Activated CD4-positive, alpha-beta T cell treated with anti-CD3 and anti-CD28 coated beads for 36 hours (primary cell): ENCODE measurements around the gene ZCCHC18. TPM values are rescaled to one million over a fixed set of nuclear protein-coding genes. Genes with fewer than 3 reads are reported as not detected.
"Not testable (repeated sequence)": the region's sequence is repeated elsewhere in the genome, so short reads cannot be mapped to it uniquely, and the experiment has no call there.

Source experiments
- ATAC-seq: fragments of 200-7000 bp; cut with Tn5 transposase; one replicate; pipeline ENCODE4 v1.10.0; 2021; ENCODE audit warnings: mild to moderate bottlenecking, moderate library complexity
- CTCF ChIA-PET: fragments of 350-600 bp; sonication (Branson Sonifier 250); formaldehyde crosslinking; loops from one replicate; lab custom pipeline; 2021; ENCODE audit warnings: antibody characterized with exemption; lab: Charles Lee
- POLR2A ChIA-PET: fragments of 350-600 bp; sonication (Branson Sonifier 250); formaldehyde crosslinking; loops from one replicate; lab custom pipeline; 2021; ENCODE audit warnings: antibody characterized with exemption, inconsistent platforms; lab: Charles Lee
- DNase-seq: peaks from one replicate; pipeline ENCODE4 v3.0.0-alpha.2; 2020
- H3K27ac Mint-ChIP-seq: one replicate; pipeline ENCODE4 v1.8.0; 2021; ENCODE audit warnings: mixed read lengths
- H3K27me3 Mint-ChIP-seq: one replicate; pipeline ENCODE4 v1.8.0; 2021; ENCODE audit warnings: mixed read lengths
- H3K36me3 Mint-ChIP-seq: one replicate; pipeline ENCODE4 v1.8.0; 2021; ENCODE audit warnings: low read depth, mixed read lengths
- H3K4me1 Mint-ChIP-seq: one replicate; pipeline ENCODE4 v1.8.0; 2021; ENCODE audit warnings: mixed read lengths
- H3K4me3 Mint-ChIP-seq: one replicate; pipeline ENCODE4 v1.8.0; 2021; ENCODE audit warnings: mild to moderate bottlenecking, moderate library complexity, mixed read lengths
- H3K9me3 Mint-ChIP-seq: one replicate; pipeline ENCODE4 v1.8.0; 2021; ENCODE audit warnings: low read depth, mixed read lengths
- intact Hi-C, 2 experiments: fragments of 100-400 bp; cut with DNase I in 1 of 2; cut with micrococcal nuclease in 1 of 2; formaldehyde crosslinking; loops; one replicate each; pipeline versions ENCODE4 v1.14.2 to v1.15.1; 2022 to 2024; cut with DNase I, micrococcal nuclease
- total RNA-seq, 2 experiments: library from RNA; stranded (reverse); gene quantifications; one replicate each; pipeline ENCODE4 v1.2.3, GENCODE V29; 2021

Gene ZCCHC18
- total RNA-seq = 1 to 10 TPM in 1 of 2 experiments, under 1 TPM in 1; 0.53 to 1.0 TPM

DNA sequence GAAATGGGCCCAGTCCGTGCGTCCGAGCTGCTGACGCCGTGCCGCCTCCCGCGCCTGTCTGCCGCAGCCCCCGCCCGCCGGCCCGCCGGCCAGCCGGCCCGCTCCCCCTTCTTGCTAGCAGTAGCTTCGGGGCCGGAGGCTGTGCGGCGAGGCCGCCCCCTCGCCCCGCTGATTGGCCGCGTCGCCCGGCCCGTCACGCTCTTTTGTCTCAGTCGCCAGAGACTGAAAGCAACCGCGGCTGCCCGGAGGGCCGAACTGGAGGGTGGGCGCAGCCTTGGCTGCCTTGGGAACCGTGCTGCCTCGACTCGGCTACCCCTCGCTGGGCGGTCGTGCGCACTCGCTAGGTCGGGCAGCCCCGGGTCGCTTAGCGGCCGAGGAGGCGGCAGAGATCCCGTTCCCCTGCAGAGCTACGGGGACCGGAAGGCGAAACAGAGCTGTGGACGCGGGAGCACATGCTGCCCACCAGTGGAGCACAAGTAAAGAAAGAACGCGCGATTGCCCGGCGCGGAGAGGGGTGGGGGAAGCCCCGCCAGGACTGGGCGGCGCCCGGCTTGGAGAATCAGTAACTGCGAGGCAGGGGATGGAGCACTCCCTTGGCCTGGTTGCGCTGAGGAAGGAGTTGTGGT, at the start of gene ZCCHC18:
TSS of gene ZCCHC18 (plus strand) at position 198 of the 626 bp plus-strand sequence. CDS start 1,589 bp downstream, outside the sequence.
- H3K9me3 Mint-ChIP-seq = no peaks in the 10 kb centered on the region
- DNase-seq = peak; percentile 57
- ChIA-PET POLR2A (no interaction called here), CTCF (interaction anchor here (0.7 to 2.3 kb wide), 6 partner anchors 9 to 416 kb away, joined by 3 to 22 read pairs (median 6); no protein-coding TSS in a partner anchor)
- no peaks in the 10 kb centered on the region for H3K27me3 Mint-ChIP-seq
- H3K4me1 Mint-ChIP-seq = peaks cover 27% of the 10 kb centered on the region
- intact Hi-C loops = loop anchor here (1.0 to 5.0 kb wide), 3 partner anchors 14 to 280 kb away; partner anchors contain the start of gene RAB9B (in 1 of the 2)
- peak; percentile 62 for ATAC-seq
- H3K4me3 Mint-ChIP-seq = peak within 1 kb of the TSS; percentile 74
- H3K27ac Mint-ChIP-seq = peak within 1 kb of the TSS; percentile 65
- no peaks in the 10 kb centered on the region for H3K36me3 Mint-ChIP-seq

GRCh38 chrX:104062636-104063035, 49.7 kb upstream of the ZCCHC18 start:
- H3K36me3 Mint-ChIP-seq = not testable (repeated sequence)

DNA sequence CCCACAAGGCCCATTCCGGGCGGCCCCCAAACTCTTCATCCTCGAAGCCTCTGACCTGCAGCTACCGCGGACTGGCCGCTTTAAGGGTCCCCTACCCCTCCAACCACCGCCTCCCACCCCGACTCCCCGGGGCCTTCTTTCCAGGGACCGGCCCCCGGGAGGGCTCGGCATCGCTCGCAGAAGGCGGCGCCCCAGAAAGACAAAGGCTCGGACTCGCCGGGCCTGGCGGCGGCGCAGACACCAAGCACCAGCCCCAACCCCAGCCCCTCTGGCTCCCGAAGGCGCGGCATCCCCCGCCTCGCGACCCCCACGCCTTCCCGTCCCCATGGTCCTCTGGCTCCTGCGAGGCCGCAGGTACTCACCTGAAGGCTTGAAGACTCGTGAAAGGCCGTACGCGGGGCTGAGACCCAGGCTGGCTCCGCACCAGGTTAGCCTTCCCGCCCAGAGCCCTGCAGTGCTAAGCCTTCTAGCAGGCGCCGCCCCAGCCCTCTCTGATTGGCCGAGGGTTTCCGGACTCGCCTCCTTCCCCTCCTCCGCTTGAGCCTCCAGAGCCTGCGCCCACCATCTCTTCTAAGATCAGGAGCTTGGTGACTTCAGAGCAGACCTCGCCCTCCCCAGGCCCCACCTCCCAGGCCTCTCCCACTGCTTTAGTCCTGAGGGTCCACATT, 36.4 kb upstream of the ZCCHC18 start, which contains the start of gene TMSB15C:
TSS of gene TMSB15C (minus strand) at position 459 of the 668 bp plus-strand sequence.
- intact Hi-C loops, POLR2A ChIA-PET, H3K9me3 Mint-ChIP-seq, CTCF ChIA-PET, H3K36me3 Mint-ChIP-seq, H3K27me3 Mint-ChIP-seq, H3K27ac Mint-ChIP-seq, H3K4me1 Mint-ChIP-seq, H3K4me3 Mint-ChIP-seq, DNase-seq: not testable (repeated sequence)
- peak; percentile 99 for ATAC-seq

More at GRCh38 chrX:104062636-104063035, 49.7 kb upstream of the ZCCHC18 start:
- H3K4me3 Mint-ChIP-seq, H3K27me3 Mint-ChIP-seq, H3K4me1 Mint-ChIP-seq, CTCF ChIA-PET, H3K27ac Mint-ChIP-seq, intact Hi-C loops, DNase-seq, POLR2A ChIA-PET, H3K9me3 Mint-ChIP-seq, ATAC-seq: not testable (repeated sequence)

DNA sequence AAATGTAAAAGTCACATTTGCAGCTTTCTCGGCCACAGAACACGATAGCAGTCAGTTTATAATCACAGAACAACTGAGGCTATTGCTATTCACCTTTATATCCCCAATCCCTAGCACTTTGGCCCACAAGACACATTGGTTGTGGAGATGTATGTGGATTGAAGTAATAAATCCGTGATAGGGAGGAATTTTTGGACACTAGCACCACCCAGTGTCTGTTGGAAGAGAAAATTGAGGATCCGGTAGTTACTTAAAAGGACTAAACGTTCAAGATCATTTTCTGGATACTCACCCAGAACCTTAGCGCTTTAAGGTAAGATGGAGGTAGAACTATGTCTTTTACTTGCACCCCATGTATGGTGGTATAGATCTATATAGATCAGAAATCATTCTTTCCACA, 34.5 kb upstream of the ZCCHC18 start:
- H3K4me3 Mint-ChIP-seq, H3K9me3 Mint-ChIP-seq, DNase-seq, H3K36me3 Mint-ChIP-seq, CTCF ChIA-PET, intact Hi-C loops, ATAC-seq, H3K4me1 Mint-ChIP-seq, H3K27me3 Mint-ChIP-seq, POLR2A ChIA-PET, H3K27ac Mint-ChIP-seq: not testable (repeated sequence)

DNA sequence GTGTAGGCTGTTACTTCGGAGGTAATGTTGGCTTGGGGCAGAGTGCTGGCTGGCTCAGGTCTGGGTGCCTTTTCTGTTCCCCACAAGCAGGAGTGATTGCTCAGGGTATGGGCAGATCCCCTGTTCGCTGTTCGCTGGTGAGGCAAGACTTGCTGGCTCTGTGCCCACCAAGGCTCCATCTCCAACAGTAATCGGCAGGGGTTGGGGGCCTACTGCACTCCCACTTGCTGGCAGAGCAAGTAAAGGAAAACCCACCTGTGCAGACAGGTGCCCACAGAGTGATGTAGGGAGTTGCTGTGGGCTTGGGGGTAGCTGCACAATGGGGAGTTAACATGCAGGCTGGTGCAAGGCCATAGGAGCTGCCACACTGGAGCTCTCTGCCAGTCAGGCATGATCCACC, 28.3 kb upstream of the ZCCHC18 start:
- Mint-ChIP-seq H3K27me3 (peaks cover 5% of the 10 kb centered on the region), H3K9me3 (no peaks in the 10 kb centered on the region), H3K27ac (no peak overlapping the region), H3K4me3 (no peak overlapping the region), H3K36me3 (no peaks in the 10 kb centered on the region), H3K4me1 (no peaks in the 10 kb centered on the region)
- no peak for ATAC-seq
- POLR2A ChIA-PET = no interaction called here
- intact Hi-C loops = no loop called here
- DNase-seq = no peak
- CTCF ChIA-PET = no interaction called here

DNA sequence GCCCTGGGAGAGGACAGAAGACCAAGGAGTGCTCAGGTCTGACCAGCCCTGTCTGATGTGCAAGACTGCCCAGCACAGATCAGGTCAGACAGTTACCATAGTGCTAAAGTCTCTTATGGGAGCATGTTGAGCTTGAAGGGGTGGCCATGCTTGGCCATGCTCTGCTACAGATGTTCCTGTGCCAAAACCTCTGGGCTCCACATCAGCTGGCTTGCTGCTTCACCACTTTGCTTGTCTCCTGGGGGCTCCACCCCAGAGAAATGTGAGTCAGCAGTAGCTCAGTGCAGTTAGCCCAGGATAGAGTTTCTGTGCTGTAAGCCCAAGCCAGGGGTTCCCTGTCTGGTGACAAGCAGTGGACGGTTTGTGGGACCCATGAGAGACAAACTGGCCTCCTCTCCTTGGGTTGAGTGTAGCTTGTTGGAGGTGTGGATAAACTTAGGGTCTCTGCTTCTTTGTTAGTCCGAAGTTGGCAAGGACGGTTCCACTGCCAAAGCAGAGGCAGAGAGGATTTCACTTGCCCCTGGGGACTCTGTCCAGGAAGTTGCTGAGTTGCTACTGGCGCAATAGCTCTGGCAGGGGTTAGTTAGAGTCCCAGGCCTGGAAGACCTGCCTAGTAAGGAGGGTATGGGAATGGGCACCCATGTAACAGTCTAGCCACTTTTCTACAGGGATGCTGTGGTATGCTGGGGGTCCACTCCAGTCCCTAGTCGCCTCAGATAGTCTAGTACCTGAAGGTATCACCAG, 27.6 kb upstream of the ZCCHC18 start:
- intact Hi-C loops = no loop called here
- H3K36me3 Mint-ChIP-seq = no peaks in the 10 kb centered on the region
- ATAC-seq = no peak
- POLR2A ChIA-PET = no interaction called here
- DNase-seq = no peak
- H3K27me3 Mint-ChIP-seq = peaks cover 5% of the 10 kb centered on the region
- no peaks in the 10 kb centered on the region for H3K4me1 Mint-ChIP-seq
- CTCF ChIA-PET = interaction anchor here (0.8 kb wide), 1 partner anchor 10 kb away, joined by 4 read pairs; no protein-coding TSS in a partner anchor
- no peak overlapping the region for H3K27ac Mint-ChIP-seq
- no peak overlapping the region for H3K4me3 Mint-ChIP-seq
- no peaks in the 10 kb centered on the region for H3K9me3 Mint-ChIP-seq

DNA sequence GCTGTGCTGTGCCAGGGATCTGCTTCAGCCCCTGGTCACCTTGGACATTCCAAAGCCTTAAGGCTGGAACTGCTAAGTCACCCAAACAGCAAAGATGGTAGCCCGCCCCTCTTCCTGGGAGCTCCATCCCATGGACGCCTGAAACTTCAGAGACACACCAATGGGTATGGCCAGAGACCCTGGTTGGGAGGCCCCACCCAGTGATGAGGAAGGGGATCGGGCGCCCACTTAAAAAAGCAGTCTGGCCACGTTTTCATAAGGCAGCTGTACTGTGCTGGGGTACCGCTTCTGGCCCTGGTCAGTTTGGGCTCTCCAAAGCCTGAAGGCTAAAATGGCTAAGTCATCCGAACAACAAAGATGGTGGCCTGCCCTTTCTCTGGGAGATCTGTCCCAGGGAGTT, 26.8 kb upstream of the ZCCHC18 start:
- intact Hi-C loops = no loop called here
- ATAC-seq = no peak
- Mint-ChIP-seq H3K36me3 (no peaks in the 10 kb centered on the region), H3K4me1 (no peaks in the 10 kb centered on the region), H3K27me3 (peaks cover 5% of the 10 kb centered on the region), H3K9me3 (no peaks in the 10 kb centered on the region), H3K4me3 (no peak overlapping the region), H3K27ac (no peak overlapping the region)
- ChIA-PET POLR2A (no interaction called here), CTCF (interaction anchor here (0.8 kb wide), 1 partner anchor 10 kb away, joined by 4 read pairs; no protein-coding TSS in a partner anchor)
- DNase-seq = no peak

DNA sequence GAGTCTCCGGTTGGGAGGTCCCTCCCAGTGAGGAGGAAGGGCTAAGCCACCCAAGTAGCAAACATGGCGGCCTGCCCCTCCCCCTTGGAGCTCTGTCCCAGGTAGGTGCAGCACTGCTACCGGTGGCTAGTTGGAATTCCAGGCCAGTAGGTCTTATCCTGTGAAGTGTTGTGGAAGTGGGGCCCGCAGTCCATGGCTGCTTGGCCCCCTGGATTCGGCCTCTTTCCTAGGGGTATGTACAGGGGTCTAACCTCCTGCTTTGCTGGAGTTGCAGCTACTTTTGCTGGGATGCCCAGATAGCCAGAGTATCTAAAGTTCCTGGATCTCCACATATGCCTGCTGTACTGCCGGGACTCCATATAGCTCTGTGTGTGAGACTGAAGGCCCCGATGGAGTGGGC, 26.4 kb upstream of the ZCCHC18 start:
- Mint-ChIP-seq H3K27ac (no peak overlapping the region), H3K9me3 (no peaks in the 10 kb centered on the region), H3K27me3 (peaks cover 5% of the 10 kb centered on the region), H3K4me3 (no peak overlapping the region), H3K36me3 (no peaks in the 10 kb centered on the region), H3K4me1 (no peaks in the 10 kb centered on the region)
- ATAC-seq (no peak), DNase-seq (no peak)
- intact Hi-C loops = no loop called here
- CTCF ChIA-PET = no interaction called here
- POLR2A ChIA-PET = no interaction called here

DNA sequence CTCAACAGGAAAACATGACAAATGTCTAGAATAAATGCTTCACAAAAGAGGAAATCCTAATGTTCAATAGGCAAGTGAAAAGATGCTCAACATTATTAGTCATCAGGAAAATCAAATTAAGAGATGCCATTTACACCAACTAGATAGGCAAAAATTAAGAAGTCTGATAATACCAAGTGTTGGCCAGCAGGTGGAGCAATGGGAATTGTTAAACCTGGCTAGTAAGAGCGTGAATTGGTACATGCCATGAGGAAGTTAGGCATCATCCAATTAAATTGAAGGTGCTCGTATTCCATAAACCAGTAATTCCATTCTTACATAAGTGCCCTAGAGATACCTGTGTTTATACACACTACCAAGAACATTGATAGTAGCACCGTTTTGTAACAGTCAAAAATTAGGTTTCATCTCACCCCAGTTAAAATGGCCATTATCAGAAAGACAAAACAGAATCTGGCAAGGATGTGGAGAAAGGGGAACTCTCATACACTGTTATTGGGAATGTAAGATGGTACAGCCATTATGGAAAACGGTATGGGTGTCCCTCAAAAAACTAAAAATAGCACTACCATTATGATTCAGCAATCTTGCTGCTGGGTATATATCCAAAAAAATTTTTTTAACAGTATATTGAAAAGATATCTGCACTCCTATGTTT, 14.0 kb upstream of the ZCCHC18 start:
- POLR2A ChIA-PET = no interaction called here
- Mint-ChIP-seq H3K27me3 (peaks cover 7% of the 10 kb centered on the region), H3K4me3 (no peak overlapping the region), H3K27ac (no peak overlapping the region), H3K36me3 (no peaks in the 10 kb centered on the region), H3K4me1 (peaks cover 3% of the 10 kb centered on the region), H3K9me3 (no peaks in the 10 kb centered on the region)
- ATAC-seq (no peak), DNase-seq (peak; percentile 66)
- CTCF ChIA-PET = interaction anchor here (0.6 to 3.2 kb wide), 7 partner anchors 15 to 253 kb away, joined by 3 to 26 read pairs (median 6); partner anchors contain the start of genes SLC25A53 and ZCCHC18
- intact Hi-C loops = loop anchor here (1.0 to 2.0 kb wide), 4 partner anchors 15 to 245 kb away; partner anchors contain the start of gene ZCCHC18 (in 1 of the 2)

DNA sequence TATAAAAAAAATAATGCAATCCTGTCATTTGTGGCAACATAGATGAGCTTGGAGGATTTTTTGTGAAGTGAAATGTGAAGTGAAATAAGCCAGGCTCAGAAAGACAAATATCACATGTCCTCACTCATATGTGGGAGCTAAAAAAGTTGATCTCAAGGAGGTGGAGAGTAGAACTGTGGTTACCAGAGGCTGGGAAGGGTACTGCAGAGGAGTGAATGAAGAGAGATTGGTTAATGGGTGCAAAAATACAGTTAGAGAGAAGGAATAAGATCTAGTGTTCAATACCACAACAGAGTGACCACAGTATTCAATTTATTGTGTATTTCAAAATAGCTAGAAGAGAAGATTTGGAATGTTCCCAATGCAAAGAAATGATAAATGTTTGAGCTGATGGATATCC, 13.4 kb upstream of the ZCCHC18 start:
- Mint-ChIP-seq H3K36me3 (no peaks in the 10 kb centered on the region), H3K27ac (no peak overlapping the region), H3K27me3 (peaks cover 5% of the 10 kb centered on the region), H3K9me3 (no peaks in the 10 kb centered on the region), H3K4me1 (peaks cover 3% of the 10 kb centered on the region), H3K4me3 (no peak overlapping the region)
- DNase-seq (no peak), ATAC-seq (no peak)
- ChIA-PET POLR2A (no interaction called here), CTCF (interaction anchor here (0.6 to 3.2 kb wide), 8 partner anchors 14 to 254 kb away, joined by 3 to 26 read pairs (median 5); partner anchors contain the start of genes SLC25A53 and ZCCHC18)
- intact Hi-C loops = loop anchor here (1.0 to 2.0 kb wide), 4 partner anchors 14 to 244 kb away; partner anchors contain the start of gene ZCCHC18 (in 1 of the 2)

DNA sequence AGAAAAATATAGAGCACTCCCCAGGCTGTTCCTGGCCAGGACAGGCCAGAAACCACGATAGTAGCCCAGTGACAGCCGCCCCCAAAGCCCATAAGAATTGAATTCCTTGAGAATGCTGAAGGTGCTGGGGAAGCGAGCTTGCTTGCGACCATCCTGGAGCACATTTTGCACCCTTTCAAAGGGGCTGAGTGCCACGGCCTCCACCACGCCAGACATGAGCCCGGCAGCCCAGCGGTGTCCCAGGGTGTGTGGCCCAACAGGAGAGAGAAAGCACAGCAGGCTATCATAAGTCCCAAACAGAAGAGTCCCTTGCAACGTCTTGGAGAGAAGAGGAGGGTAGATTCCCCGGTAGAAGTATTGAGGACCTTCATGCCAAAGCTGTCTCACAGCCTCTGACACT, 7.6 kb upstream of the ZCCHC18 start:
- H3K4me3 Mint-ChIP-seq = no peak overlapping the region
- peaks cover 3% of the 10 kb centered on the region for H3K4me1 Mint-ChIP-seq
- no peaks in the 10 kb centered on the region for H3K36me3 Mint-ChIP-seq
- ATAC-seq (no peak), DNase-seq (no peak)
- POLR2A ChIA-PET = no interaction called here
- CTCF ChIA-PET = interaction anchor here (0.9 kb wide), 1 partner anchor 18 kb away, joined by 3 read pairs; no protein-coding TSS in a partner anchor
- H3K27me3 Mint-ChIP-seq = no peaks in the 10 kb centered on the region
- intact Hi-C loops = no loop called here
- H3K27ac Mint-ChIP-seq = no peak overlapping the region
- no peaks in the 10 kb centered on the region for H3K9me3 Mint-ChIP-seq
